ENCODE data around the gene GIPC2.
"Not testable (repeated sequence)": the region's sequence is repeated elsewhere in the genome, so short reads cannot be mapped to it uniquely, and the experiment has no call there.

Gene GIPC2

DNA sequence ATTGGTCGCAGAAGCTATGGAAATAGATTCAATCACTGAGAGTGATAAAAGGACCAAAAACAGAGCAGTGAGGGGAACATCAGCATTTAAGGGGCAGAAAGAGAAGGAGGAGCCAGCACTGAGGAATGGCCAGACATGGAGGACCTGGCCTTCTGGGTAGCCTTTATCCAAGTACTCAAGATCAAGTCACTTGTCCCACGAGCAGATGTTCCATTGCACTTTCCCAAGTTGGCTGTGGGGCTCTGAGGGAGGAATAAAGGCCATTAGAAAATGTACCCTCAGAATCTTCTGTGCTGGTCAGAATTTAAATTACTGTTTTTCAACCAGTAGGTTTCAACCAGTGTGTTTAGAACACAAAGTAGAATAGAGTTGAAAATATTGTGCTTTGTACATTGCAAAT, 55.3 kb downstream of the GIPC2 start:
- FAIRE-seq, result no peak

DNA sequence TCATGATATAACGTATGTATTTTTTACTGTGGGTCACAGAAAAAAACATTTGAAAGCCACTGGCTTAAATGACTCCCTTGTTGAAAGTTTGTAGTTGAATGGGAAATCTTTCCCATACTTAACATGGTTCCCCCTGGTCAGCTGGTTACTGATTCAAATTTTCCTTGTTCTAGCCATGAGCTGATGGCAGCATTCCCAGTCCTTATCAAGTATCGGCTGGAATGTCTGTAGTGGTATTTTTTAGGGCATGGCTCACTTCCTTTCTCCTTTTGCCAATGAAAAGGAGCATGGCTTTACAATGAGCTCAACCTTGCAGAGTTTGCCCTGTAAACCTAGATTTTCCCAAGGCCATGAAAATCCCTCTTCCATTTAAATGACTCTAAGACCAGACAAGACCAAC, 55.7 kb downstream of the GIPC2 start:
- FAIRE-seq, result no peak

DNA sequence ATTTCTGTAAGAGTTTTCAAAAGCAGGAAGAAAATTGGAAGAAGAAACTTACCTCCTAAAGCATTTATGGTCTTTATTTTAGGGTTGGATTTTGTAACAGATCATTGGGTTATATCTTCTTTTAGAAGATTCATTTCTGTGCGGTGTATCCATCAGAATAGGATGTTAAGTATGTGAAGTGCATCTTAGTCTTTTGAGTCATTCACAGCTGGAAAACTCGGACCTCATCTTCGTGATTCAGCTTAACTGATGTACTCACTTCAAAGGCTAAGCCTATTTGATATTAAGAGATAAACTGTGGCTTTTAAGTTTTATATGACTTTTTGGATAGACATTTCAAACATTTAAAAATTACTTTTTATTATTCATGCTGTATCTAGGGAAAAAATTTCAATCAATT, 56.3 kb downstream of the GIPC2 start:
- FAIRE-seq, result no peak

DNA sequence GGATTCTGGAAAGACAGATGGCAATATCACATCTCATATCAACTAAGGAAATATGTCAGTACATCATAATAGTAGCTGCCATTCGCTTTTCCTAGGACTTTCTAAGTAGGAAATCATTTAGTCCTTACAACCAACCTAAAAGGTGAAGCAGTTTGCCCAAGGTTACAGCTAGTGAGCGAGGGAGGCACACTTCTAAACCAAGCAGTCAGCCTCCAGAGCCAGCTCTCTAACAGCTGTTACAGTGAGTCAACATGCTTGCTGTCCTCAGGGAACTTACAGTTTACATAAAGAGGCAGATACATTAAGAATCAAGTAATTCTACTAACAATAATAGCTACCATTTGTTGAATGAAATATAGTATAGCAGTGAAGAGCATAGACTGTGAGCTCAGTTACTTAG, 57.1 kb downstream of the GIPC2 start:
- FAIRE-seq, result no peak

DNA sequence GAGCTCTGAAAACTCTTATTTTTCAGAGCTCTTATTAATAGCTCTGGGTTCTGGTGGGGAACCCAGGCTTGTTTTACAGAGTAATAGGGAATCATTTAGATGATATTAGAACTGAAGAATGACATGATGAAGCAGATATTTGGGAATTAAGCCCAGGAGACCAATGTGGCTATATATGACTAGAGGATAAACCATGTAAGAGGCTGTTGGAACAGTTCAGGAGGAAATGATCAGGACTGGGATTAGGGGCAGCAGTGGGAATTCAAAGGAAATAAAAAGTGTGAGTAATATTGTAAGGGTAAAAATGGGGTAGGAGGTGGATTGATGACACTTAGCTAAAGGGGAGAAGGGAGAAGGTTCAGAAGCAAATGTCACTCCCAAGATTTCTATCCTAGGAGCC, 58.6 kb downstream of the GIPC2 start:
- FAIRE-seq, result no peak

DNA sequence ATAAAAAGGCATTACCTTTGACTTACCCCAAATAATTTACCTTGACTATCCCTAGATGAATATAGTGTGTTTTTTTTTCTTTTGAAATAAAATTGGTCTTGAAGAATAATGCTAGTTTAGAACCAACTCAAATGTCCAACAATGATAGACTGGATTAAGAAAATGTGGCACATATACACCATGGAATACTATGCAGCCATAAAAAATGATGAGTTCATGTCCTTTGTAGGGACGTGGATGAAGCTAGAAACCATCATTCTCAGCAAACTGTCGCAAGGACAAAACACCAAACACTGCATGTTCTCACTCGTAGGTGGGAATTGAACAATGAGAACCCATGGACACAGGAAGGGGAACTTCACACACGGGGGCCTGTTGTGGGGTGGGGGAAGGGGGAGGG, 63.9 kb downstream of the GIPC2 start:
- FAIRE-seq, result not testable (repeated sequence)

DNA sequence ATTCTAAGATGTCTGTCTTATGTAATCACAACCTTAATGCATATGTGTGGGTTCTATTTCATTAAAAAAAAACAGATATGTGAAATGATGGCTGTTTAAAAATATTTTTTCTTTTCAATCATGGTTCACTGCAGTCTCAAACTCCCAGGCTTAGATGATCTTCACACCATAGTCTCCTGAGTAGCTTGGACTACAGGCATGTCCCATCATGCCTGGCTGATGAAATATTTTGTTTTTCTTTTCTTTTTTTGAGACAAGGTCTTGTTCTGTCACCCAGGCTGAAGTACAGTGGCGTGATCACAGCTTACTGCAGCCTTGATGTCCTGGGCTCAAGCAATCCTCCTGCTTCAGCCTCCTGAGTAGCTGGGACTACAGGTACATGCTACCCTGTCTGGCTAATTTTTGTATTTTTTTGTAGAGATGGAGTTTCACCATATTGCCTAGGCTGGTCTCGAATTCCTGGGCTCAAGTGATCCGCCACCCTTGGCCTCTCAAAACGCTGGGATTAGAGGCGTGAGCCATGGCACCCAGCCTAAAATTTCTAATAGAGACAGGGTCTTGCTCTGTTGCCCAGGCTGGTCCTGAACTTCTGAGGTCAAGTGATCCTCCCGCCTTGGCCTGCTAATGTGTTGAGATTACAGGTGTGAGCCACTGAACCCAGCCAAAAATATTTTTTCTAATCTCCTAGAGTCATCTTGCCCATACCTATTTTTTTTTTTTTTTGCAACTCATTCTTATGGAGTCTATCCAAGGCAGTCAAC, 67.6 kb downstream of the GIPC2 start:
- FAIRE-seq, result no peak

DNA sequence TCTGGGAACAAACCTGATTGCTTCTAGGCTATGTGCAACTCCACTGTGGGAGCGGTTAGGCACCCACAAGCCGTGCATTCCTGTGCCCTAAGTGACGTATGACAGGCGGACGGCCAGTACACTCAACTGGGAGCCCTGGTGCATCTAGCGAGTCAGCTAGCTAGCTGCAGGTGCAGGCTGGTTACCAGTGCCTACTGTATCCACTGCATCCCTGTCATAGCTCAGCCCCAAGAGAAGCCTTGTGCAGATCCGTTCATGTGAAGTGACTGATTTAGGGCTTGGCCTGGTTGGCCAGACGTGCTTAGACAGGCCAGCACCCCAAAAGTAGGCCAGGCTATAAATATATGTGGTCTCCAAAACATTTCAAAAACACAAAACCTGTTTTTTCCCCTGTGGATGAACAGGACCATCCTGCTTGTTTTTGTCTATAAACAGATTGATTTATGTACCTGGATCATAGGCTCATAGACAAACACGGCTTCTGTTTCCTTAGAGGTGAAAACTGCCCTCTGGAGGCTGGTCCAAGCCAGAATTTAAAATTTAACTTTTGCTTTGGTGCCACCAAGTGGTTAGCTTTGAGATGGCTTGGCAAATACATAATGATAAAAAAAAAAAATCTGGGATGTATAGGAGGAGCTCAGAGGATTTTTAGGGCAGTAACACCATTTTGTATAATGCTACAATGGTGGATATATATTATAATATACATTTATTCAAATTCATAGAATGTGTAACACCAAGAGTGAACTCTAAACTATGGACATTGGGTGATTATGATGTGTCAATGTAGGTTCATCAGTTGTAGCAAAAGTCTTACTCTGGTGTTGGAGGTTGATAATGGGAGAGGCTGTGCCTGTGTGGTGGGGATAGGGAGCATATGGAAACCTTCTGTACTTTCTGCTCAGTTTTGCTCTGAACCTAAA, 68.5 kb downstream of the GIPC2 start:
- FAIRE-seq, result peak; percentile 95

DNA sequence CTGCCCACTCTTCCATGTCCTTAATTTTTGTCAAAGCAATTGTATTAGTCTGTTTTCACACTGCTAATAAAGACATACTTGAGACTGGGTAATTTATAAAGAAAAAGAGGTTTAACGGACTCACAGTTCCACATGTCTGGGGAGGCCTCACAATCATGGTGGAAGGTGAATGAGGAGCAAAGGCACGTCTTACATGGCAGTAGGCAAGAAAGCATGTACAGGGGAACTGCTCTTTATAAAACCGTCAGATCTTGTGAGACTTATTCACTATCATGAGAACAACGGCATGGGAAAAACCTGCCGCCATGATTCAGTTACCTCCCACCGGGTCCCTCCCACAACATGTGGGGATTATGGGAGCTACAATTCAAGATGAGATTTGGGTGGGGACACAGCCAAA, 74.7 kb downstream of the GIPC2 start:
- not testable (repeated sequence) for FAIRE-seq

DNA sequence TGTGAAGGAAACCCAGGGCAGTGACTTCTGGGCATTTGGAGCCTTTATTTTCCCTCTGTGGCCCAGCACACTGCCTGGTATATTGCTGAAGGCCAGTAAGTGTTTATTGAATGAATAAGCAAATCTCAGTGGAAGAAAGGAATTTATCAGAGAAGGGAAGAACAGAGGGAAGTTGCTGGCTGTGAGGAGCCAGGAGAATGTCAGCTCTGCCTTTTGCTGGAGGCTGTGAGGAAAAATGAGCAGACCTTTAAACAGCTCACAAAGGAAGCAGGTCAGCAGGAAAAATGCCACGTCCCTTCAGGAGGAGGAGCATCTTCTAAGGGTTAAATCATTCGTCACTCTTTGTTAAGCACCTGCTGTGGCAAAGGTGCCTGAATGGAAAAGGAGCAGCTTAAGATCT, 75.9 kb downstream of the GIPC2 start:
- no peak for FAIRE-seq

DNA sequence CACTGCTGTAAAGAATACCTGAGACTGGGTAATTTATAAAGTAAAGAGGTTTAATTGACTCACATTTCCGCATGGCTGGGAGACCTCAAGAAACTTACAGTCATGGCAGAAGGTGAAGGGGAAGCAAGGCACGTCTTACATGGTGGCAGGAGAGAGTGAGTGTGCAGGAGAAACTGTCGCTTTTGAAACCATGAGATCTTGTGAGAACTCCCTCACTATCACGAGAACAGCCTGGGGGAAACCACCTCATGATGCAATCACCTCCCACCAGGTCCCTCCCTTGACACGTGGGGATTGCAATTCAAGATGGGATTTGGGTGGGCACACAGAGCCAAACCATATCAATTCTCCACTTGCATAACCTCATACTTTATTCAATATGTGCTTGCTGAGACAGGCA, 76.6 kb downstream of the GIPC2 start:
- FAIRE-seq, result no peak

DNA sequence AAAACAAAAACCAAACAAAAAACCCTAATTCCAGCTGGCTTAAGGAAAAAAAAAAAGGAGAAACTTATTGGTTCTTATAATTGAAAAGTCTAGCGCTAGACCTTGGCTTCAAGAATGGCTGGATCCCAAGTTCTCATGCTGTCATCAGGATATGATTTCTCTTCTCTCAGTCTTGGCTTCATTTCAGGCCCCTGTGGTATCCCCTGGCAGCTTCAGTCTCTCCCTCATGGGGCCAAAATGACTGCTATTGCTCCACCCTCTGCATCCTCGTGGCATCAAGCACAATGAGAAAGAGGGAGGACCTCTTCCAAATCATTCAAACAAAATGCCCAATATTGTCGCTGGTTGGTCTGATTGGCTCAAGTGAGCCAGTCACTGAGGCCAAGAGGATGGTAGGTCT, 80.7 kb downstream of the GIPC2 start:
- FAIRE-seq, result no peak

DNA sequence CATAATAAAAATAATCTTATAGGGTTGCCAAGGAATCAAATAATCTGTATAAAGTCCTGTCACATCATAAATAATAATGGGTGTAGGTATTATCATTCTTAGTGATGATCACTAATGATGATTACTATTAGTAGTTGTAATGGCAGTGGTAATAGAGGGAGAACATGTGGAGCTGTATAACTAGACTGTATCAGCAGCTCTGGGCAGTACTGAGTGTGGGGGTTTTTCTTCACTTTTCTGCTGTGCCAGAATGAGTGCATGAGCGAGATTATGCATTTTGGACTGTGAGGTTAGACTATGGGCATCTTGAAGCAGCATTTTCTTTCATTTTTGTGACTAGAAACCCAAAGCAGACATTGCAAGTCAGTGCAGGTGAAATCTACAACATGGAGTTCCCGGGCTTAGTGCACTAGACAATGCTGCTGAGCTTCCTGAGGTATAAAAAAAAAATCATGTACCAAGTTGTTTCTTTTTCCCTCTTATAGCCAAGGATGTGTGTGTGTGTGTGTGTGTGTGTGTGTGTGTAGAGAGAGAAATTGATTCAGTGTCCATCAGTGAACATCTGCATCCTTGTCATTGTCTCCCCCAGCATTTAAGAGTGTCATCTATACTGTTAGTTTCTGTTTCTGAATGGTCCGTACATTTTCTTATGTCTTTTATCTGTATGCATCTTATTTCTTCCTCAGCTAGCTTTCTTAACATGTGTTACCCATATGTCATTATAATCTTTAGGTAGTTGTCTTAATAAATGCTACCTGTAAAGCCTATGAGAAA, 86.6 kb downstream of the GIPC2 start:
- FAIRE-seq, result no peak

DNA sequence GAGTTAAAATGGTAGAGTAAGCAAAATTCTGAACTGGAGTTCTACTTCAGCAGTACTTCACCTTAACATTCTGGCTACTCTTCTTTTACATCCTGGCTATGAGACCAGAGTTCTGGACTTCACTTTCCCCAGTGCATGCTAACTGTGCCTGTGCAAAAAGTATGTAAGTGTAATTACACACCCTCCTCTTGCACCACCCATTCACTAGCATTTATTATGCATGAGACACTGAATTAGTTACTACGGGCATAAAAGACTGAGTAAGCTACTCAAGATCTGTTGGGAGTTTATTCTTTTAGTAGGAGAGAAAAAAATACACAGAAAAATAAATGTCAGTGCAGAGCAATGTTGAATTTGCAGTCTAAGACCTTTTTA, 87.2 kb downstream of the GIPC2 start:
- no peak for FAIRE-seq

DNA sequence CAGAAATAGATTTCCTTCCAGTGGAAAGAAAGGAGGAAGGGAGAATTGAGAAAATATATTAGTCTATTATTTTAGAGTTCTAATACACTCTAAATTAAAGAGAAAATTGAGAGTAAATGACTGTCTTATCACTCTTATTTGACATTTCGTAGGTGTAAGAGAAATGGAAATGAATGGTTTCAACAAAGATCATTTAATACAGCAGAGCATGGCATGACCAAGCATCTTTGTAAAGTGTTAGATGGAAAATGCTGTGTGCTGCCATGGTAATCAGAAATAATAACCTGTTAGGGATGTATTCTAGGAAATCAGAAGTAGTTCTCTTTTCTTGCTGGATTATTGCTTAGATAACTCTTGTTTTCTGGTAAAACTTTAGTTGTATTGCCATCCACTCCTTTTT, 90.9 kb downstream of the GIPC2 start:
- no peak for FAIRE-seq

DNA sequence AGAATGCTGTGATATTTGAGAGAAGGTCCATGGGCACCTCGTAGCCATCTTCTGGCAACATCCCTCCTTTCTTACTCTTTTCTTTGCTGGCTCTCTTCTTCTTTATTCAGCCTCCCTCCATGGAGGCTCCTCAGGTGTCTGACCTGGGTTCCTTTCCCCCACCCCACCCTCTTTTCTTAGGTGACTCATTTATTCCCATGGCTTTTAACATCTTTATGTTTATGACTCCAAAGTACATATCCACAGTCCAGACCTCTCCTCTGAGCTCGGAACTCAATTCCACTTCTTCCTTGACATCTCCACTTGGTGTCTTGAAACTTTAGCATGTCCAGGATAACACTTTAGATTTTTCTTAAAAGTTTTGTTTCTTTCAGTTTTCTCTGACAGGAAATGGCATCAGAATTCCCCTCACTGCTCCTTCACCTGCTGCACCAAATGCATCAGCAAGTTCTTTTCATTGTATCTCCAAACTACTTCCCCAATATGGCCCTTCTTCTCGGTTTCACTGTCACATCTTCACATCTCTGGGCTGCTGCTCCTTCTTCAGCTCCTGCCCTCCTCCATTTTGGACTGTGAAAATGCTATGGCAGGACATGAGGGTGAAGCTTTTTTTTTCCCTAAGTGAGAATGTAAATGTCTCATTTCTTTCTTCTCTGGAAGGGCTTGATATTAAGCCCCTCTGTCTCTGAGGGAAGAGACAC, 95.9 kb downstream of the GIPC2 start:
- no peak for FAIRE-seq

DNA sequence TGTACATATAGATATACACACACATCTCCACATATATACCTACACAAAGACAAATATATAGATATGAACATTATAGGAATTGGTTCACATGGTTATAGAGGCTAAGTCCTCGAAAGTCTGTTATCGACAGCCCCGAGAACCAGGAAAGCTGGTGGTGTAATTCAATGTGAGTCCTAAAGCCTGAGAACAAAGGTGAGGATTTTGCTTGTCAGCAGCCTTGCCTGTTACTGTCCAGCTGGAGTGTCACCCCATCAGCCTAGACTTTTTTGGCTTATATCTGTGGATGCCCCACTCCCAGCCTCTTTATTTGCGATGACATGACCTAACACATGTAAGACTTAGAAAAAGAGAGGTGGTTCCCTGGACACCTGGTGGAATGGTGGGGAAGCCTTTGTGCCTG, 97.0 kb downstream of the GIPC2 start:
- FAIRE-seq, result no peak

DNA sequence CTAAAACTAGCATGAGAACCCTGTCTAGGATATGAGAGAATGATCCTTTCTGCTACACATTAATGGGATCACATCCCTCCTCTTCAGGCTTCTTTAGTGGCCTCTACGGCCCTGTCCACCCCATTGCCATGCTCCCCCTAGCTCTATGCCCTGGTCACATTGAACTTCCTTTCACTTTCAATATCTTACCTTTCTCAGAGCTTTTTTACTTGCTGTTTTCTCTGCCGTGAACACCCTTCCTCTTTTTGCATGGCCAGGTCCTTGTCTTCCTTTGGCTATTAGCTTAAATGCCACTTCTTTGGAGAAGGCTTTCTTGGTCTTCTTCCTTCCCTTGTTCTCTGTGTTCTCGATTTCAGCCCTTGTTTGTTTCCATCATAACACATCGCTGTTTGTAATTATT, 97.4 kb downstream of the GIPC2 start:
- FAIRE-seq, result no peak

DNA sequence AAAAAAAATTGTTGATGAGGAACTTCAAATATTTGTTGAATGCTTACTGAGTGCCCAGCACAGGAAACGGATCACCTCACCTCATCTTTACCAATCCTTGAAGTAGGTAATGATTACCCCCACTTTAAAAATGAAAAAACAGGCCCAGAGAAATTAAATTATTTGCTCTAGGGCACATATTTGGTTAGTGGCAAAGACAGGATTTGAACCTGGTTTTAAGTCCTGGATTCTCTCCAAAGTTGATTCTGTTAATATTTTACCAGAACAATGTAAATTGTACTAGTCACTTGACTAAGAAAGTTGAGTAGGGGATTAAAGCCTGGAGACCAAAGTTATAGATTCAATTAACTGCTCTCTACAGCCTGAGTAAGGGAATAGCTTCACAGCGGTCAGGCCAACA, 97.9 kb downstream of the GIPC2 start:
- FAIRE-seq, result no peak

DNA sequence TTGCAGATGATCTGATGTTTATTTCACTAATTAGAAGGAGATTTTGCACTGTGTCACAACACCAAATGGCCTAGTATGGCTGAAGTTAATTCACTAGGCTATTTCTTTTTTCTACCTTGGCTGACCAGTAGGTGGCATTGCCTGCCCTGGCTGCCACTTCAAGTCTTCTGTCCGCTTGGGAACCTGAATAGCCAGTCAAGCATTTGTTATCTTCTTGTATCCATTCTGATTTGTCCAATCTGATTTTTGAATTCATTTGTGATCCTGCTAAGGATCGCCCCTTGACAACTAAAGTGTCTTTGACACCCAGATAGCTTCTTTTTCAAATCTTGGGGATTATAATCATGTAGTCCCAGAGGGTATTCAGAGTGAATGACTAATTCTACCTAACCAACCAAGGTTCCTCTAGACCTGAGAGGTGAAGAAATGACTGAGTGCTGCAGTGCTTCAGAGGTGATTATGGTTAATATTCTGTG, 99.4 kb downstream of the GIPC2 start:
- FAIRE-seq, result peak; percentile 71

DNA sequence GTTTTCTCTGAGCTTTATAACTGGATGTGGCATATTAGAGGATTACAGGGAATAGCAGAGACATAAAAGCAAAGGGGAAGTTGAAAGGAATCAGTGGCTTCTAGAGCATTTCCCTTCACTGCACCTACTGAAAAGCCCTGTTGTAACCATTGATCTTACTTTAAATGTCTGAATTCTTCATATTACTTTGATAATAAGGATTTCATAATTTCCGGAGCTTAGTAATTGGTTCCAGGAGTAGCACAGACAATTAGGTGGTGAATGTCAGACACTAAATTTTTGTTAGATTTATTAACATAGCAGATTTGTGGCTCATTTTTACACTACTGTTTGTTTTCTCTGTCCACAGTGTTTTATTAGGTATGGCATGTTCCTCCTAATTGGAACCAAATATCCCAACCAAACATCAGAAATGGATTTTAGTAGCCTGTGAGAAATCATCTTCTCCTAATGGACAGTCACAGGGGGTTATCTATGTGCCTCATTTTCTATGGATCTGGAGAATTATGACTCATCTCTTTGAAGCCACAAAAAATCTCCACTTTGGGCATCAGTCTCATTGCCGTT, 100.5 kb downstream of the GIPC2 start:
- no peak for FAIRE-seq

DNA sequence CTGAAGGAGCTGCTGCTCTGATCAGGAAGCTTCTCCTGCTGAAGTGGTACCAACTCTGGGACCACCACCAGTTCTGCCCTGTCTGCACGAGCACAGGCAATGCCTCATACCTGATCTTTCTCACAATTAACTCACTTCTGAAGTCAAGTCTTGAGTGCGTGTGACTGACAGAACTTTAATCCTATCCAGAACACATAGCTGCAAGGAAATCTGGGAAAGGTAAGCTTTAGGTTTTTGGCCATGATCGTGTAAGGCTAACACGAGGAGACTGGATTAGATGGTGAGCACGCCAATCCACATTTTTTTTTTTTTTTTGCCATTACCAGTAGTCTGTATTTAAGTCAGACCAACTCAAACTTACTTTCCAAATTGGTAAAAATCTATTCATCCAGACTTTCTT, 101.3 kb downstream of the GIPC2 start:
- FAIRE-seq, result no peak
